ENCODE measurements around the gene PRSS23.

- TF ChIP-seq, protein P1, sequence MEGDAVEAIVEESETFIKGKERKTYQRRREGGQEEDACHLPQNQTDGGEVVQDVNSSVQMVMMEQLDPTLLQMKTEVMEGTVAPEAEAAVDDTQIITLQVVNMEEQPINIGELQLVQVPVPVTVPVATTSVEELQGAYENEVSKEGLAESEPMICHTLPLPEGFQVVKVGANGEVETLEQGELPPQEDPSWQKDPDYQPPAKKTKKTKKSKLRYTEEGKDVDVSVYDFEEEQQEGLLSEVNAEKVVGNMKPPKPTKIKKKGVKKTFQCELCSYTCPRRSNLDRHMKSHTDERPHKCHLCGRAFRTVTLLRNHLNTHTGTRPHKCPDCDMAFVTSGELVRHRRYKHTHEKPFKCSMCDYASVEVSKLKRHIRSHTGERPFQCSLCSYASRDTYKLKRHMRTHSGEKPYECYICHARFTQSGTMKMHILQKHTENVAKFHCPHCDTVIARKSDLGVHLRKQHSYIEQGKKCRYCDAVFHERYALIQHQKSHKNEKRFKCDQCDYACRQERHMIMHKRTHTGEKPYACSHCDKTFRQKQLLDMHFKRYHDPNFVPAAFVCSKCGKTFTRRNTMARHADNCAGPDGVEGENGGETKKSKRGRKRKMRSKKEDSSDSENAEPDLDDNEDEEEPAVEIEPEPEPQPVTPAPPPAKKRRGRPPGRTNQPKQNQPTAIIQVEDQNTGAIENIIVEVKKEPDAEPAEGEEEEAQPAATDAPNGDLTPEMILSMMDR (IDR thresholded peaks at IDR 0.05): no peak
- TF ChIP-seq EZH2phosphoT487 (IDR thresholded peaks at IDR 0.05) (no peak), EZH2 (IDR thresholded peaks at IDR 0.05) (no peak)
Observed at GRCh38 chr11:86755146-86755545, 45.2 kb upstream of the PRSS23 start.

All from neural progenitor cell (in vitro differentiated cells).